AG09309 (cell line): ENCODE results near the gene PRRC2B.

Source experiments
- DNase-seq: peaks from one replicate; pipeline ENCODE4 v3.0.0-alpha.2; 2010; ENCODE audit warnings: low read depth
- H3K4me3 ChIP-seq: 2 replicates; pipeline ENCODE4 v1.5.1; 2011; ENCODE audit warnings: mild to moderate bottlenecking, low read depth, low read length, moderate library complexity; ENCODE audit not compliant: control insufficient read depth
- TF ChIP-seq, protein P1 (sequence below): IDR thresholded peaks from 2 replicates; pipeline ENCODE4 v1.5.1; 2011; ENCODE audit warnings: mild to moderate bottlenecking, low read depth, low read length, inconsistent platforms; ENCODE audit not compliant: insufficient read depth, control insufficient read depth; ENCODE audit errors: missing control alignments

The PRRC2B gene

DNA sequence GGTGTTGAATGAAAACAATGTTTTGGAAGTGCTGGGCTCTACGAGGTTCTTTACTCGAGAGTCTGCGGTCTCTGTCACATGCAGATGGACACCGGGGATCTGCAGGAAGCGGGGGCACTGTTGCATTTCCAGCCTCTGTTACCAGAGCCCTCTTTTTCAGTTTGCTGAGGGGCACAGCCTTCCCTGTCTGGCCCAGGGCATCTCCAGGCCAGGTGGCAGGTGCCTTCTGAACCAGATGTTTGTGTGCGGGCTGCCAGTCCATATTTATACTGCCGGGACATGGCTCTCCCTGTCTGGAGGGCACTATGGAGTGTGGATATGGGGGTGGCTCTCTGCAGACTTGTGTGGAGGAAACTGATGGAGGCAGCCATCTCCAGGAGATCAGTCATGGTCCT is 90.2 kb downstream of the PRRC2B start:
- DNase-seq = no peak
- H3K4me3 ChIP-seq = no peak overlapping the region
- TF ChIP-seq, protein P1, sequence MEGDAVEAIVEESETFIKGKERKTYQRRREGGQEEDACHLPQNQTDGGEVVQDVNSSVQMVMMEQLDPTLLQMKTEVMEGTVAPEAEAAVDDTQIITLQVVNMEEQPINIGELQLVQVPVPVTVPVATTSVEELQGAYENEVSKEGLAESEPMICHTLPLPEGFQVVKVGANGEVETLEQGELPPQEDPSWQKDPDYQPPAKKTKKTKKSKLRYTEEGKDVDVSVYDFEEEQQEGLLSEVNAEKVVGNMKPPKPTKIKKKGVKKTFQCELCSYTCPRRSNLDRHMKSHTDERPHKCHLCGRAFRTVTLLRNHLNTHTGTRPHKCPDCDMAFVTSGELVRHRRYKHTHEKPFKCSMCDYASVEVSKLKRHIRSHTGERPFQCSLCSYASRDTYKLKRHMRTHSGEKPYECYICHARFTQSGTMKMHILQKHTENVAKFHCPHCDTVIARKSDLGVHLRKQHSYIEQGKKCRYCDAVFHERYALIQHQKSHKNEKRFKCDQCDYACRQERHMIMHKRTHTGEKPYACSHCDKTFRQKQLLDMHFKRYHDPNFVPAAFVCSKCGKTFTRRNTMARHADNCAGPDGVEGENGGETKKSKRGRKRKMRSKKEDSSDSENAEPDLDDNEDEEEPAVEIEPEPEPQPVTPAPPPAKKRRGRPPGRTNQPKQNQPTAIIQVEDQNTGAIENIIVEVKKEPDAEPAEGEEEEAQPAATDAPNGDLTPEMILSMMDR = no peak

DNA sequence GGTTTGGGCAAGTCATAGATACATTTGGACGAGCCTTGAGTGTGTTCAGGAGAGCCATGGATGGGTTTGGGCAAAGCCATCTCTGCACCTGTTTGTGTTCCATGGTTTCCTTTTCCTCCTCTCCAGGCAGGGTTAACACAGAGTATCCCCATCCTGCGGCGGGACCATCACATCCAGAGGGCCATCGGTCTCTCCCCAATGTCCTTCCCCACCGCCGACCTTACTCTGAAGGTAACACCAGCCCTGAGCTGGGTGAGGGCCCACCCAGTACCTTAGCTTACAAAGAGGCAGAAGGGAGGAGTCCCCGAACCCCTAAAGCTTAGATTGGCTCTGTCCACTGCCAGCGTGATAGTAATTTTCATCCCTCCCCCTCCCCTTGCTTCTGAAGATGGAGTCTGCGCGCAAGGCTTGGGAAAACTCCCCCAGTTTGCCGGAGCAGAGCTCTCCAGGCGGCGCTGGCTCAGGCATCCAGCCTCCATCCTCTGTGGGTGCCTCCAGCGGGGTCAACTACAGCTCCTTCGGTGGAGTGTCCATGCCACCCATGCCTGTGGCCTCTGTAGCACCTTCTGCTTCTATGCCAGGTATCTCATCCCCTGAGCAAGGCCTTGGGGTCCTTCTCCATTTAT is 90.8 kb downstream of the PRRC2B start:
- TF ChIP-seq, protein P1 = no peak
- H3K4me3 ChIP-seq = no peak overlapping the region
- DNase-seq = no peak

DNA sequence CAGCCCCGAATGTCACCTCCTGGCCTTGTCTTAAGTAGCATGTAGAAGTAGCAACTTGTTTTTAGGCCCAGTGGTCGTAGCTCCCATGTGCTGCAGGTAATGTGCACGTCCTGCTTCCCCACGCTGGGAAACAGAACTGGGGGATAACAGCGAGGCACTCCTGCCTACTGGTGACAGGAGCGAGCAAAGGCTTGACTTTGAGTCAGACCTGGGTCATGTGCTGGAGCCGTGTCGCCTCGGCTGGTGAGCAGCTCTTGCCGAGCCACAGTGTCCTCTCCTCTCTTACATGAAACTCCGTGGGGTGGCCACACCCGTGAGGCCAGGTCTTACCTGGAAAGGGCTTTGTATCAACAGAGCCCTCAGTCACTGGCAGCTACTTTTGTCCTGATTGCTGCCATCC is 91.3 kb downstream of the PRRC2B start:
- no peak for DNase-seq
- TF ChIP-seq, protein P1 = no peak
- no peak overlapping the region for H3K4me3 ChIP-seq

DNA sequence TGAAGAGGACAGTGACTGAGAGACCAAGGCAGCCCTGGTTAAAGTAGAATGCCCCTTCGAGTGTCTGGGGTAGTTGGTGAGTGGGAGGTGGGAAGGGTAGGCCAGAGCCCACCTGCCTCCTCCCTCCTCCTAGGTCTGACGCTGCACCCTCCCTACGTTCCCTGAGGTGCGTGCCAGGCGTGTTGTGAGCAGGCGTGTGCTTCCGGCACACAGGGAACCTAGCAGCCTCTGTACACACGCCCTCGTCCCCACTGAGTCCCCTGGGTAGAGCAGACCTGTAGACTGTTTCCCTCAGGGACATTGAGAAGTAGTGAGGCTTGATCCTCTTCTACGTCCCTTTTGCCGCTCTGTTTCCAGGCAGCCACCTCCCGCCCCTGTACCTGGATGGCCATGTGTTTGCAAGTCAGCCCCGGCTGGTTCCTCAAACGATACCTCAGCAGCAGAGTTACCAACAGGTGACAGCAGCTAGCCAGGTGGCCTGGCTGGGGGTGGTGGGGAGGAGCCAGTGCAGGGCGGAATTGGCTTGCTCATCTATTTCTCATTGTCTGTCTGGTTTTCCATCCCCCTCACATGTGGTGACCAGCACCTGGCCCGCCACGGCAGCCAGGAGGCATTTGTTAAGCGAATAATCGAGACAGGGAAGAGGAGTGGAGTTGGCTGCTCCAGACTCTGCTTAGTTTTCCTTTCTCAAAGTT is 92.0 kb downstream of the PRRC2B start:
- no peak for DNase-seq
- TF ChIP-seq, protein P1 = no peak
- H3K4me3 ChIP-seq = no peak overlapping the region

DNA sequence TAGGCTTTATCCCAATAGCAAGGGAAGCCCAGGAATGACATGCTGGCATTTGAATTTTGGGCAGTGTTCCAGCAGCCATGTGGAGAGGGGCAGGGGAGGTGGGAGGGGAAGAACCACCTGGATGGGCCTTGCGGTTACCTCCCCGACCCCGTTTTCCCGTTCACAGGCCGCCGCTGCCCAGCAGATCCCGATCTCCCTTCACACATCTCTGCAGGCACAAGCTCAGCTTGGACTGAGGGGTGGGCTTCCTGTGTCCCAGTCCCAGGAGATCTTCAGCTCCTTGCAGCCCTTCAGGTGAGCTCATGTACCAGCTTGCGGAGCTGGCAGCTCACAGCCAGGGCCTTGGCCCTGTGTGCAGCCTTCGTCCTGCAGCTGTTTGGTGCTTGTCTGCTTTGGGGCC is 93.1 kb downstream of the PRRC2B start:
- H3K4me3 ChIP-seq = no peak overlapping the region
- no peak for DNase-seq
- TF ChIP-seq, protein P1 = no peak

DNA sequence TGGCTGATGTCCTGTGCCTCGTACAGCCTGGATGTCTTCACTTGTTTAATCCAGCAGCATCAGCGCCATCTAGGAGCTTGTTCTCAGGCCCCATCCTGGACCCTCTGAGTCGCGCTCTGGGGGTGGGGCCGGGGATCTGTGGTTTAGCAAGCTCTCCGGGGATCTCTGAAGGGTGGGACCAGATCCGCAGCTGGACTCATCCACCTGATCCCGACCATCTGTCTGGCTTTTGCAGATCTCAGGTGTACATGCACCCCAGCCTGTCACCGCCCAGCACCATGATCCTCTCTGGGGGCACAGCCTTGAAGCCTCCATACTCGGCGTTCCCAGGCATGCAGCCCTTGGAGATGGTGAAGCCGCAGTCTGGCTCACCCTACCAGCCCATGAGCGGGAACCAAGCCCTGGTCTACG is 93.7 kb downstream of the PRRC2B start:
- H3K4me3 ChIP-seq = no peak overlapping the region
- TF ChIP-seq, protein P1 = no peak
- no peak for DNase-seq
